ENCODE results near the gene CARS2.
"Not testable (repeated sequence)": the region's sequence is repeated elsewhere in the genome, so short reads cannot be mapped to it uniquely, and the experiment has no call there.

Gene CARS2

DNA sequence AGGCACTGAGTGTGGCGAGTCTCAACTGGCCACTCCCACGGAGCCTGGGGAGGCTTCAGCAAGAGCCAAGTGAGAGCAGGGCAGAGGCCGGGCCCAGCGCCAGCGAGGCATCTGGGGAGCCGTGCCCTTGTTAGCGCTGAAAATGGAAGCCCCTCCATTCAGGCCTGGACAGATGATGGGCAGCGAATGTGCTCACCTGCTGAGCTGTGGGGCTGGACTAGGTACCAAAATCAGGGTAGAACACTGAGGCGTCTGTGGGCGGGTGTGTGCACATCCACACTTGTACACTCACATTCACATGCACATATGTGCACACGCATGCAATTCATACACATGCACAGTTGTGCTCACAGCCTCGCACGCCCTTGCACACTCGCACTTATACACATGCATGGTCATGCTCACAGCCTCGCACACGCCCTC is 69.9 kb downstream of the CARS2 start:
- no peak for DNase-seq

DNA sequence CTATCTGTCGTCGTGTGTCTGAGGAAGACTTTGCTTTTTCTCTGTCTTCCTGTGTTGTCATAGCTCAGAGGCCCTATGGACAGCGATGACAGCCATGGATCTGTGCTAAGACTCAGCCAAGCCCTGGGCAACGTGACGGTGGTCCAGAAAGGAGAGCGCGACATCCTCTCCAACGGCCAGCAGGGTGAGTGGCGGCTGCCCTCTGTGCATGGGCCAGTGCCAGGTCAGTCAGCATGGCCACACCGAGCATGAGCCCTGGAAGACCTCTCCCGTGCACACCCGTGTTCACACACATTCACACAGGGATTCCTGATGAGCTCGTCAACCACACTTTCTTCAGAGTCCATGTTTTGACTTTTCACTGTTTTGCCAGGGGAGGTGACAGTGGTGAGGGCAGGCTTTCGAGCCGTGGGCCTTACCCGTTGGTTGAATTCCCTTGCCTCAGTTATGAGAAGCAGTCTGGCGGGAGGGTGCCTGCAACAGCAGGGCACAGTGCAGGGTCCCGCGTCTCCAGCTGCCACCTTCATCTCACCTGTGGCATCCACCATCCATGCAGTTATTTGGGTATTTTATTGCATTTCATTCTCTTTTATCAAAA is 70.4 kb downstream of the CARS2 start:
- no peak for DNase-seq

DNA sequence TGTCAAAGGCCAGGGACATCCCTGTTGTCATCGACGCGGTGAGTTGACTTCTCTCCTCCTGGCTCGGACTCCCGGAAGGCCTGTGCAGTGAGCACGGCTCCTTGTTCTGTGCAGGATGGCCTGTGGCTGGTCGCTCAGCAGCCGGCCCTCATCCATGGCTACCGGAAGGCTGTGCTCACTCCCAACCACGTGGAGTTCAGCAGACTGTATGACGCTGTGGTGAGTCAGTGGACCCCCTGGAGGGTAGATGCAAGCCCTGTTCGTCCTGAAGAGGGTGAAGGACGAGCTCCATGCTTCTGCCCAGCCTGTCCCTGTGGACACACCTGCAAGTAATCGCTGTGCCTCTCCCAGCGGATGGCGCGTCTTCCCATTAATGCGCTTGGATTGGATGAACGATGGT is 71.4 kb downstream of the CARS2 start:
- no peak for DNase-seq

DNA sequence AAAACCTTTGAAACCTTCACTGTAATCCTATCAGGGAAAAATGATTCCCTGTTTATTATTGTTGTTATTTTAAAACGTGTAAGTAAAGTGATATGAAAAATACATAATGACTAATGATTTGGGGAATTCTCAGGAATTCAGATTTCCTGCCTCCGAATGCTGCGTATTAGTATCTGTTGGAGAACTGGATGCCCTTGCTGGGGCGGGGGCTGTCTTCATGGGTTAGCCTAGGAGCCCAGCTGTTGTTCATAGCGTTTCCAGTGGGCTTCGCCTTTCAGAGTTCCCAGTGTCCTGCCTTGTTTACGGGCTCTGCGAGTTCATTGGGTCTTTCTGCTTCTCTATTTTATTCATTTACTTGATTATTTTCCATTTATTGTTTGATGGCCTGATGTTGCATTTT is 72.1 kb downstream of the CARS2 start:
- no peak for DNase-seq

DNA sequence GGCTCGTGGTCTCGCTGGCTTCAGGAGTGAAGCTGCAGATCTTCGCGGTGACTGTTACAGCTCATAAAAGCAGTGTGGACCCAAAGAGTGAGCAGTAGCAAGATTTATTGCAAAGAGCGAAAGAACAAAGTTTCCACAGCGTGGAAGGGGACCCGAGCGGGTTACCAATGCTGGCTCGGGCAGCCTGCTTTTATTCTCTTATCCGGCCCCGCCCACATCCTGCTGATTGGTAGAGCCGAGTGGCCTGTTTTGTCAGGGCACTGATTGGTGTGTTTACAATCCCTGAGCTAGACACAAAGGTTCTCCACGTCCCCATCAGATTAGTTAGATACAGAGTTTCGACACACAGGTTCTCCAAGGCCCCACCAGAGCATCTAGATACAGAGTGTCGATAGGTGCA is 73.7 kb downstream of the CARS2 start:
- DNase-seq, result not testable (repeated sequence)

DNA sequence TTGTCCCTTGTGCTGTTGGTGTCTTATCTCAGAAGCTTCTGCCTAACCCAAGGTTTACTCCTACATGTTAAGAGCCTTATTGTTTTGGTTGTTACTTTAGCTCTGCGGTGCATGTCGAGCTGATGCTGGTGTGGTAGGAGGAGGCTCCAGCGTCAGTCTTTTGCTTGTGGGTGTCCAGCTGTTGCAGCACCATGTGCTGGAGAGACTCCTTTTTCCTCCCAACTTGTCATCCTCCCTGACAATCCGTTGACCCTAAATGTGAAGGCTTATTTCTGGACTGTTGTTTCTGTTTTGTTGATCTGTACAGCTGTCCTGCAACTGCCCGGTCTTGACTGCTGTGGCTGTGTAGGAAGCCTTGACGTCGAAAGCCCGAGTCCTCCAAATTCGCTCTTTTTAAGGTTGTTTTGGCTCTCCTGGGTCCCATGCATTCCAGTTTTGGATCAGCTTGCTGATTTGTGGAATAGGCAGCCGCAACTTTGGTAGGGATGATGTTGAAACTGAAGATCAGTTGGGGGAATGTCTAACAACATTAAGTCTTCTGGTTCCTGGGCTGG is 75.3 kb downstream of the CARS2 start:
- DNase-seq, result no peak

DNA sequence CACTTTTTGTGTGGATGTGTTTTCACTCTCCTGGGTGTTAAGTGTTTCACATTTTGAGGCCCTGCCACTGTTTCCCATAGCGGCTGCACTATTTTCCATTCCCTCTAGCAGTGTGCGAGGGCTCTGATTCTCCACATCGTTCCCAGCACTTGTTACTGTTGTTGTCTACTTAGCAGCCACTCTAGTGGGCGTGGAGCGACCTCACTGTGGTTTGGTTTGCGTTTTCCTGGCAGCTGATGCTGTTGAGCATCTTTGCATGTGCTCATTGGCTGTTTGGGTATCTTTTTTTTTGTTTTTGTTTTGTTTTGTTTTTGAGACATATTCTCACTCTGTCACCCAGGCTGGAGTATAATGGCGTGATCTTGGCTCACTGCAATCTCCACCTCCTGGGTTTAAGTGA is 76.2 kb downstream of the CARS2 start:
- DNase-seq, result peak; percentile 13

DNA sequence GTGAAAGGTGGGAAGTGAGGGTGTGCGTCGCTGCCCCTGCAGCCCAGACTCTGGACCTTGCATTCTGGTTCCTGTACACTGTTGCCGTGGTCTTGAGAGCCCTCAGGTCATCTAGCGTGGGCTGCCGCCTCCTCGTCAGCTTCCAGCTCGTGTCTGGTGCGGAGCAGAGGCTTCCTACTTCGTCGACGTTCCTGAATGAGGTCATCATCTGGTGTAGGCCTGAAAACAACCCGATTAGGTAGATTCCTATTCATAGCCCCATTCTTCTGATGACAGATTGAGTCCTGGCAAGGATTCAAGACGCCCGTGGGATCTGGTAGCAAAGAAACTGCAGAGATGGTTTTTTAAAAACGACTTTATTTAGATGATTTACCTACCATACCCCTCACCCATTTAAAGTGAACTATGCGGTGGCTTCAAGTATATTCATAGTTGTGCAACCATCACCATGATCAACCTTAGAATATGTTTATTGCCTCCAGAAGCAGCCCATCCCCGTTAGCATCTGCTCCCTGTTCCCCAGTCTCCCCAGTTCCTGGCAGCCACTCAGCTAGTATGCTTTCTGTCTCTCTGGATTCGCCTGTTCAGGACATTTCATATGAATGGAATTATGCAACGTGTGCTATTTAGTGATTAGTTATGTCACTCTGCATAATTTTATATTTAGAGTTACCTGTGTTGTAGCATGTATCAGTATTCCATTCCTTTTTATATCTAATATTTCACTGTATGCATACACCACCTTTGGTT is 76.8 kb downstream of the CARS2 start:
- no peak for DNase-seq

DNA sequence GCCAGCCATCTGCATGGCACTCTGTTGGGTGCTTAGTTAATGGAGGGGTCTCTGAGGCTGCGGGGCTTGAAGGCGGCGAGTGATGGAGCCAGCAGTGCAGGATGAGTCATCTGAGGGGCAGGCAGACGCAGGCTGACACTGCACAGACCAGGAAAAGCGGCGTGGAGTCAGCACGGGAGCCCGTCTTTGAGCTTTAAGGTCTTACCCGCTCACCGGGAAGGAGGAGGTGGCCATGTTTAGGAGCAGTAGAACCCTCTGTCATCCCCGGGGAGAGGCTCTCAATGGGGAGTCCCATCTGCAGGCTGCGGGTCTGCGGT is 77.5 kb downstream of the CARS2 start:
- DNase-seq, result no peak

DNA sequence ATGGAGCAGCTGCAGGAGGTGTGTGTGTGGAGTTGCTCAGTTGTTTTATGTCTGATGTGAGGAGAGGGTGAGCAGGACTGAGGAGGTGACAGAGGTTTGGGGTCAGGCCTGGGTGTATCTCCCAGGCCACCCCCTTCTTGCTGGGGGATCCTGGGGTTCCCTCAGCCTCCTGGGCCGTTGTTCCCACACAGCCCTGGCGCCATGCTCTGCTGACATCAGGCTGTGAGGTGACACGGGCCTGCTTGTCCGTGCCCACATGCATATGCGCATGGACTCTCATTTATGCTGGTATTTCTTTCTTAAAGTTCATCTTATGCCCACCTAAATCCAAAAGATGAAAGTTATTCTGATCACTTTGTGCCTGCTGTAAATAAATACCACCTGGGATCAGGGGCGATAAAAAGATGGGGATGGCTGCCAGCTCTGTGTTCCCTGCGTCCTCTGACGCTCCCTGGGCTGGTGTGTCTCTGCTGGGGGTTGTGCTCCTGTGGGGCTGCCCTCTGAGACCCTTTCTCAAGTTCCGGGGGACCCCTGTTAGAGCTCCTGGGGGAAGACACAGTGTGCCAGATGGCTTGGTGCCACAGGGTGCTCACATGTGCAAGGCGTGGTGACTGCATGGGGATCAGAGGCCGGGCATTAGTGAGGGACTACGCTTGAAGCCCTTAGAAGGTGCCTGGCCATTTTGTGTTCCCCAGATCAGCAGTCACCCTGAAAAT is 78.0 kb downstream of the CARS2 start:
- no peak for DNase-seq

DNA sequence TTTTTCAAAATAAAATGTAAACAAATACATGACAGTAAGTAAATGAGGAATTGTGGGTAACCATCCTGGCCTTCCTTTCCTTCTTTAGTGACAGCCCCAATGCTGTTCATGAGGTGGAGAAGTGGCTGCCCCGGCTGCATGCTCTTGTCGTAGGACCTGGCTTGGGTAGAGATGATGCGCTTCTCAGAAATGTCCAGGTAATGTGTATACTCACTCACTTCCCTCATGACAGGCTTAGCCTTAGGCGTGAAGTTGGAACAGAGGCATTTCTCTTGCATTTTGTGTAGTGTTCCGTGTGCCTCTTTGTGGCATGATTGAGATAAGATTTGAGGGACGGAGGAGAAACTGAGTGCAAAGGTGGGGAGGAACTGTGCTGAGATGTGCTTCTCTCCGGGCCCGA is 78.6 kb downstream of the CARS2 start:
- no peak for DNase-seq

DNA sequence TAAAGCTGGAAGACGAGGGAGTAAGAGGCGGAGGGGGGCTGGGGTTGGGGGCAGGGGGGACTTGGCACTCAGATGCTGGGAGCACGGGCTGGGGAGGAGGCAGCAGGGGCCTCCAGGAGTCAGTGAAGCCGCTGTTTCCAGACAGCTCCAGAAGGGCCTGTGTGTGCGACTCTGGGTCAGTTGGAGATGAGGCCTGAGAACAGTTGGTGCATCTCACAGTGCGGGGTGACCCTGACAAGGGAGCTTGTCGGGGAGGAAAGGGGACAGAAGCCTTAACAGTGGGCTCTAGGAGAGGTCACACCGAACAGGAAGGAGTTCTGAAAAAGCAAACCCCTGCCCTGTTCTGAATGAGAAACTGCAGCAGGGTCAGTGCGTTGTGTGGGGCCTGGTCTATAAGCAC is 79.4 kb downstream of the CARS2 start:
- DNase-seq, result no peak

DNA sequence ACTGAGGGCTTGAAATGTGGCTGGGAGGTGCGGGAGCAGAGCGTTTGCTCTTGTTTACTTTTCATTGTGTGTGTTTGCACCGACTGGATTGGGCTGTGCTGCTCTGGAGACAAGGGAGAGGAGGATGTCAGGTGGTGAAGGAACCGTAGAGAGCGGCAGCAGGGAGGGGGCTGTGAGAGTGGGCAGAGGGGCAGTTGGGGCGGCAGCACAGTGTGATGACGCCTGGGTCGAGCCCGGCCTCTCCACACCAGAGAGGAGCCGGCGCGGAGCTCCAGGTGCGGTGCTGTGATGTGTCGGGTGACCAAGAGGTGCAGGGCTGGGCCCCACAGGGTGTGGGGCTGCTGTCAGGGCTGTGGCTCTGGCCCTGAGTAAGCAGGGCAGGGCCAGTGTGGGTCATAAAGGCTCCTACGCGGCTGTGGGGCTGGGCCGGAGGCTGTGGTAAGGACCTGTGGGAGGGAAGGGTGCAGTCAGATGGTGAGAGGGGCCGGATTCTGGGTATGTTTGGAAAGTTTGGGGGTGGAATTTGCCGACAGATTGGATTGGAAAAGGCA is 80.1 kb downstream of the CARS2 start:
- no peak for DNase-seq

DNA sequence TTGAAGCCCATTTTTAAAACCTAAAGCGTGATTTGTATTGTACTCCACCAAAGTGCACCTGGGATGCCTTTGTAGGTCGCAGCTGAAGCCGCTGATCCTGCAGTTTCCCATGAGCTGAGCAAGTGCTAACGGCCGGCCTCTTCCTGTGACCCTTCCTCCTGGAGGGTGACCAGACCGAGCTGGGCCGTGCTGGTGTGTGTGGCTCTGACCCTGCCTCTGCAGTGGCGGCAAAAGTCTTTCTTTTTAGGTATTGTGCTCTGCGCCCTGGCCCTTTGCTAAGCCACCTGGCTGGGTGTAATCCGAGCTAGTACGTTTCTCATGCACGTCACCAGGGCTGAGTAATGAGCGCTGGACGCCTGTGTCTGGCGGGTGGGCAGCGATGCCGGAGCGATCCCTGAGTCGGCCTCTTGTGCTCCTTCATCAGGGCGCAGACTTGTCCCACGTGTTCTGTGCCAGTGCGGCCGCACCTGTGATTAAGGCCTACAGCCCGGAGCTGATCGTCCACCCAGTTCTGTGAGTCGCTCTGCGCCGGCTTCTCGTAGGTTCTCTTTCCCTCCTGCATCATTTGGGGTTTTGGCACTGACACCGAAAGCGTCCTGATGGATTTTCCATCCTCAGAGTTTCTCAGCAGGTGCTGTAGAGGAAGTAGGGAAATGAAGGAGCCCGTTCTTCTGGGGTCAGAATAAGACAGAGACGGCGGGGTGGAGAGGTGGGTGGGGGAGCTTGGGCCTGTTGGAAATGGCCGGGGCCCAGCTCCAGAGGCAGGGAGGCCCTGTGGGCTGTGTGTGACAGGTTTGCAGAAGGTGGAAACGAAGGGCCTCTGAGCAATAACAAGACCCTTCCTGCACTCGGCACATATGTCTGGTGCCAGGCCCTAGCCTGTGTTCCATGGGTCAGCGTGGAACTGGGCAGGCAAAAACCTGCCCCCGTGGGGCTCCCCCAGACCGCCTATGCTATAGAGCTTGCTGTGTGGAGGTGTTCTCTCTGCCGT is 80.9 kb downstream of the CARS2 start:
- DNase-seq, result no peak

DNA sequence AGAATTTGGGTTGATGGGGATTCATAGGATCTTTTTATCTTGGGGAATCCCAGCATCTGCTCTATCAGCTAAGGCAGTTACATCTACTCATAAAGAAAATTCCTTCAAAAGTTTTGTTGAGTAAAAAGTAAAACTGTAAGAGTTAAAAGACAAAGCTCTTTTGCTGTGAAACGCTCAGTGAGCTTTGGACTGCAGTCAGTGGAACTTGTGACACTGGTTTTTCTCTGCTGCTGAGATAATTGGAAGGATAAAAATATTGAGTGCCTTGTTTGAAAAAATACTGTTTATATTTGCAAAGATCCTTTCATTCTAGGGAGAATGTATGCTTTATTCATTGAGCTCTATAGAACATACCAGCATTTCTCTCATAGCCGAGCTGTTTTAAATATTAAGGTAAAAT is 85.3 kb downstream of the CARS2 start:
- DNase-seq, result no peak

DNA sequence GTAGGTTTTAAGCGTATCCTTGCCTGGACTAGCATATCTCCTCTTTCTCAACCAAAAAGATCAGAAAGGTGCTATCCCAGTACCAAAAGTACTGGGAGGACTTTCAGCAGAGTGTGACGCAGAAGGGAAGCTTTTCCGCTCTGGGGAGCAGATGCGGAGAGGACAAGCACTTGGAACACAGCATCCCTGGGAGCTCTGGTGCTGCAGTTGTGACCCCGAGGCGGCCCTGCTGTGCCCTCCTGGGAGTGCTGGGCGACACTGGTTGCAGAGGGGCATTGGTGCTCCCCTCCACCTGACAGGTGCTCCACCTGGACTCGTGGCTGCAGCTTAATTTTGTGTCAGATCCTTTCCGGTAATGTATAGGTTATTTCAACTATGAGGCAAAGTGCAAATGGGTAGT is 87.1 kb downstream of the CARS2 start:
- no peak for DNase-seq

DNA sequence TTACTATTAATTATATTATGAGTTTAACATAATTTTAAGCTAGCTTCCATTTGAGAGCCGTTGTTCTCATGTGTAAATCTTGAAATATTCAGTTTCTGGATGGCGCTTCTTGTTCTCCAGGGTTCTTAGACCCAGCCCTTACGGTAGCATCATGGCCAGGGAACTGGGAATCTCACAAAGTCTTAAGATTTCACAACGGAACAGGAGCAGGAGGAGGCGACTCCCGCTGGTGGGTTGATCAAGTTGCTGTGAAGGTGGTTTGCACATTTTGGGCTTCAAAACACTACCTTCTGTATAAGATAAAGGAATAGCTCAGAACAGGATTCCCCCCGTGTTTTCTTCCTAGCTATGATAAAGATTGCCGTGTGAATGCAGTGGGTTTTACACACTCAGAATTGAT is 87.7 kb downstream of the CARS2 start:
- DNase-seq, result no peak

DNA sequence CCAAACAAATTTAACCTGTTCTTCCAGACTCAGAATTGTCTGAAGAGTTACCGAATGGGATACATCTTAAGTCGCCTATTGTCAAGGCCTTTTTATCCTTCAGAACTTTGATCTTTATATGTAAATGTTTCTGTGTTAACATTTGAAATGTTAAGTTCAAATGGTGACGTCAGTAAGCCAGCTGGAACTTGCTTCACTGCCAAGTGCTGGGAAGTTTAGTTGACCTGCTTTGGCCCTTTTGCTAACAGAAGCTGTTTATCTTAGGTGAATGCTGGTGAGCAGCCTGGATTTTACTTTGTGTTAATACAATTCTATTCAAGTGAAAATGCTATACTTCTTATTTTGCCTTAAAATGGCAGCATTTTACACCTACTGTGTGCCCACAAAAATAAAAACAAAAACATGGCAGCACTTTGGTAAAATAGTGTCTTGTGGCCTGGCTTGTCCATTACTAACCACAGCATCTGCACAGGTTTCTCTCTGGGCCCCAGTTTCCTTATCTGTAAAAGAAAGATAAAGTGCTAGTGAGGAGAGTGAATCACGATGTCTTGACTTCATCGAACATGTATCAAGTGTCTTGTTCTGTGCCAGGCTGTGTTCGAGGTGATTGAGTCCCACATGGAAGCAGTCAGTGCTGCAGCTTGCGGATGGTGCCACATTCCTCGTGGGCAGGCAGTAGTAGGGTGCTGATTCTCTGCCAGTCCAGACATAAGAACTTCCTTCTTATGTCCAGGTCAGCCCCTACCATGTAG is 88.4 kb downstream of the CARS2 start:
- no peak for DNase-seq

DNA sequence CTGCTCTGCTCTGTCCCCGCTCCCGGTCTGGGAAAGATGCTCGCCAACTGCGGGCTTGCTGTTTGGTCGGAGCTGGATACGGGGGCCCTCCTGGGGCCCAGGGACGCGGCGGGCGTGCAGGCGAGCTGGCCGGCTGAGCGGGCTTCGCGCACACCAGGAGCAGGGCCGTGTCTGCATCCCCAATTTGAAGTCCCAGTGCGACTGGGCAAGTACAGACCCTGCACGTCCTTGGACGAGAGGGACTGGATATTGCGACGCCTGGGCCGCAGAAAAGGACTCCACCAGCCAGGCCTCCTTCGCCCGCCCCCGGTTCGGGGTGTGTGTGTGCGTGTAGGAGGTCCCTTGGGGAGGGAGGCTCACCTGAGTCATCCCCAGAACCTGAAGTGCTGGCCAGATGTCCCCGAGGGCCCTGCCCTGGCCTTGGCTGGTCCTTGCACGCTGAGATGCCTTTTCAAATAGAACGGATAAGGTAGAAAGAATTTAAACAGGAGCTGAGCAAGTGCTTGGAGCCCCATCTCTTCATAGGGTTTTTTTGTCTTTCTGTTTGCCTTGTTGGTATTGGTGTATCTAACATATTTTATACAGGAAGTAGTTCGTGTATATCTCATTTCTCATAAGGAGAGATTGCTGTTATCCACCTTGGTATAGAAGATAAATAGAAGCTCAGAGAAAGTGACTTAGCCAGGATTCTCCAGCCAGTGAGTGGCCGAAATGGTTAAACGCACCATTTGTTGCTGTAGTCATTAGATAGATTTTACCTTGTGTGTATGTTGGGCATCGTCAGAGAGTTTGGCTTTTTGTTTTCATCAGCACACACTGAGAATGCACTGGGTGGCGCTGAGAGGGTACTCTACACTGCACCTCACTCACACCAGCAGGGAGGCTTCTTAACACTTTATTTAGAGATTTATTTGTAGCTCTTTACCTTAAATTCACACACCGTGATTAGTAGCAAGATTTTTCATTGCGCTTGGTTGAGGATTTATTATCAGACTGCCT is 89.5 kb downstream of the CARS2 start:
- DNase-seq, result peak; percentile 15

DNA sequence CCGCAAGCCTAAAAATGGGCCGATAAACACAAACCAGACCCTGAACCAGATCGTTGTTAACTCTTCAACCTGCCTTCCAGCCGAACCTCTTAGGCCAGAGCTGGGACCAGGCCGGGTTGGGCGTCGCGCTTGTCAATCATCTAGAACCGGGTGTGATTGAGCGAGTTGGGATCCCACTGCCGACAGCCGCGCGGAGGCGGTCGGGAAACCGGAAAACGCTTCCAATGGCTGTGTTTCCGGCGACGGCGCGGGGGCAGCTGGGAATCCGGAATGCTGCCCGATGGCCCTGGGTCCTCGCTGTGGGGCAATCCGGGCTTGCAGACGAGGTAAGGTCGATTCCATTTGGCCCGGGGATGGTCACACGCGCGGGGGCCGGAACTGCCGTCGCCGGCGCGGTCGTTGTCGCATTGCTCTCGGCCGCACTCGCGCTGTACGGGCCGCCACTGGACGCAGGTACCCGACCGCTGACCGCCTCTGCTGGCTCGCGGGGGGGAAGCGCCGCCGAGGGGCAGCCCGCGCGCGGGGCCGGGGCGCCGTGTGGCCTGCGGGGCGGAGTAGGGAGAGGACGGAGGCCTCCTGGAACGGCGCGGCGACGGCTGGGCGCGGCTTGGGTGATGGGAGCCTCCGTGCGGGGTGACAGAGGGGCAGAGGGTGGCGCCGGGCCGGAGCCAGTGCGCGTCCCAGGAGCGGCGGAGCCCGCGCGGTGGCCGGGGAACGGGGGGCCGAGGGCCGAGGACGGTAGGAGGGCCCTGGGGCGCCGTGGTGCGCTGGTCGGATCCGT is 90.4 kb downstream of the CARS2 start, which contains the start of gene NAXD:
Gene NAXD, plus strand, starts transcription at position 224 of the 781 bp plus-strand sequence. Its CDS starts 57 bp downstream, at position 281.
- DNase-seq, result peak; percentile 70

Measured in activated CD4-positive, alpha-beta T cell treated with anti-CD3 and anti-CD28 coated beads, Interleukin-2, amount 50 U/mL, for 1 hour (primary cell).